T-helper 2 cell treated with Interferon-gamma antibody and Interleukin-4, amounts not matched to agents 5 μg/mL and 100 μg/mL, for 36 hours (primary cell): ENCODE data around the gene ARL4C.
"Not testable (repeated sequence)": the region's sequence is repeated elsewhere in the genome, so short reads cannot be mapped to it uniquely, and the experiment has no call there.

Source experiments
- DNase-seq: peaks from one replicate; pipeline ENCODE4 v3.0.0; 2021; ENCODE audit warnings: low spot score
- H3K27ac Mint-ChIP-seq: one replicate; pipeline ENCODE4 v1.8.0; 2021; ENCODE audit warnings: mild to moderate bottlenecking, mixed read lengths
- H3K27me3 Mint-ChIP-seq: one replicate; pipeline ENCODE4 v1.8.0; 2021; ENCODE audit warnings: low read depth, mixed read lengths
- H3K36me3 Mint-ChIP-seq: one replicate; pipeline ENCODE4 v1.8.0; 2021; ENCODE audit warnings: low read depth, mixed read lengths
- H3K4me1 Mint-ChIP-seq: one replicate; pipeline ENCODE4 v1.8.0; 2021; ENCODE audit warnings: low read depth, mixed read lengths
- H3K4me3 Mint-ChIP-seq: one replicate; pipeline ENCODE4 v1.8.0; 2022; ENCODE audit warnings: mild to moderate bottlenecking, moderate library complexity, mixed read lengths
- H3K9me3 Mint-ChIP-seq: one replicate; pipeline ENCODE4 v1.8.0; 2021; ENCODE audit warnings: mixed read lengths

Gene ARL4C

GRCh38 chr2:234474654-234475053 lies 22.2 kb downstream of the ARL4C start:
- peaks cover 38% of the 10 kb centered on the region for H3K4me1 Mint-ChIP-seq
- peaks cover 13% of the 10 kb centered on the region for H3K36me3 Mint-ChIP-seq
- H3K9me3 Mint-ChIP-seq, result peaks cover 6% of the 10 kb centered on the region
- no peaks in the 10 kb centered on the region for H3K27me3 Mint-ChIP-seq
- no peak overlapping the region for H3K4me3 Mint-ChIP-seq
- H3K27ac Mint-ChIP-seq, result peak overlapping the region; percentile 43
- DNase-seq, result no peak

GRCh38 chr2:234472155-234472554 lies 24.7 kb downstream of the ARL4C start:
- Mint-ChIP-seq H3K27ac (no peak overlapping the region), H3K9me3 (peaks cover 10% of the 10 kb centered on the region), H3K27me3 (no peaks in the 10 kb centered on the region), H3K36me3 (peaks cover 8% of the 10 kb centered on the region), H3K4me1 (peaks cover 30% of the 10 kb centered on the region), H3K4me3 (no peak overlapping the region)
- no peak for DNase-seq

GRCh38 chr2:234469972-234470371 lies 26.9 kb downstream of the ARL4C start:
- no peak overlapping the region for H3K4me3 Mint-ChIP-seq
- no peaks in the 10 kb centered on the region for H3K27me3 Mint-ChIP-seq
- H3K4me1 Mint-ChIP-seq, result peaks cover 23% of the 10 kb centered on the region
- no peak overlapping the region for H3K27ac Mint-ChIP-seq
- H3K9me3 Mint-ChIP-seq, result peaks cover 14% of the 10 kb centered on the region
- no peak for DNase-seq
- peaks cover 8% of the 10 kb centered on the region for H3K36me3 Mint-ChIP-seq

- H3K4me3 Mint-ChIP-seq, result no peak overlapping the region
- H3K4me1 Mint-ChIP-seq, result peaks cover 27% of the 10 kb centered on the region
- peaks cover 7% of the 10 kb centered on the region for H3K36me3 Mint-ChIP-seq
- DNase-seq, result no peak
- H3K9me3 Mint-ChIP-seq, result peaks cover 14% of the 10 kb centered on the region
- H3K27ac Mint-ChIP-seq, result no peak overlapping the region
- no peaks in the 10 kb centered on the region for H3K27me3 Mint-ChIP-seq
Observed at GRCh38 chr2:234469251-234469845, 27.5 kb downstream of the ARL4C start.

- DNase-seq, result no peak
- Mint-ChIP-seq H3K36me3 (peaks cover 4% of the 10 kb centered on the region), H3K27me3 (no peaks in the 10 kb centered on the region), H3K9me3 (peaks cover 8% of the 10 kb centered on the region), H3K4me1 (peaks cover 31% of the 10 kb centered on the region), H3K4me3 (no peak overlapping the region), H3K27ac (peak overlapping the region; percentile 5)
Observed at GRCh38 chr2:234468503-234468902, 28.4 kb downstream of the ARL4C start.

GRCh38 chr2:234467289-234467688 lies 29.6 kb downstream of the ARL4C start:
- Mint-ChIP-seq H3K4me3 (no peak overlapping the region), H3K27me3 (no peaks in the 10 kb centered on the region), H3K9me3 (peaks cover 8% of the 10 kb centered on the region), H3K4me1 (peaks cover 40% of the 10 kb centered on the region), H3K27ac (no peak overlapping the region), H3K36me3 (peaks cover 9% of the 10 kb centered on the region)
- DNase-seq, result no peak

GRCh38 chr2:234464291-234464645 lies 32.6 kb downstream of the ARL4C start:
- Mint-ChIP-seq H3K27ac (peak overlapping the region; percentile 95), H3K27me3 (no peaks in the 10 kb centered on the region), H3K4me1 (peaks cover 55% of the 10 kb centered on the region), H3K4me3 (peak overlapping the region; percentile 83), H3K9me3 (peaks cover 8% of the 10 kb centered on the region), H3K36me3 (peaks cover 18% of the 10 kb centered on the region)
- no peak for DNase-seq

- Mint-ChIP-seq H3K27me3 (no peaks in the 10 kb centered on the region), H3K4me3 (peak overlapping the region; percentile 83), H3K36me3 (peaks cover 18% of the 10 kb centered on the region), H3K4me1 (peaks cover 57% of the 10 kb centered on the region), H3K9me3 (peaks cover 8% of the 10 kb centered on the region), H3K27ac (peak overlapping the region; percentile 95)
- peak; percentile 74 for DNase-seq
Observed at GRCh38 chr2:234463626-234464290, 33.1 kb downstream of the ARL4C start.

- no peak for DNase-seq
- Mint-ChIP-seq H3K4me1 (peaks cover 64% of the 10 kb centered on the region), H3K4me3 (peak overlapping the region; percentile 57), H3K27me3 (no peaks in the 10 kb centered on the region), H3K9me3 (peaks cover 16% of the 10 kb centered on the region), H3K36me3 (peaks cover 31% of the 10 kb centered on the region), H3K27ac (peak overlapping the region; percentile 79)
Observed at GRCh38 chr2:234462218-234462992, 34.5 kb downstream of the ARL4C start.

GRCh38 chr2:234459401-234460009 lies 37.4 kb downstream of the ARL4C start:
- Mint-ChIP-seq H3K9me3 (peaks cover 11% of the 10 kb centered on the region), H3K27ac (peak overlapping the region; percentile 86), H3K36me3 (peaks cover 39% of the 10 kb centered on the region), H3K4me1 (peaks cover 72% of the 10 kb centered on the region), H3K27me3 (no peaks in the 10 kb centered on the region), H3K4me3 (peak overlapping the region; percentile 67)
- no peak for DNase-seq

- no peak overlapping the region for H3K27ac Mint-ChIP-seq
- H3K4me3 Mint-ChIP-seq, result no peak overlapping the region
- peaks cover 11% of the 10 kb centered on the region for H3K9me3 Mint-ChIP-seq
- no peak for DNase-seq
- no peaks in the 10 kb centered on the region for H3K27me3 Mint-ChIP-seq
- H3K4me1 Mint-ChIP-seq, result peaks cover 63% of the 10 kb centered on the region
- peaks cover 45% of the 10 kb centered on the region for H3K36me3 Mint-ChIP-seq
Observed at GRCh38 chr2:234458466-234458865, 38.4 kb downstream of the ARL4C start.

GRCh38 chr2:234457421-234457820 lies 39.5 kb downstream of the ARL4C start:
- H3K36me3 Mint-ChIP-seq, result peaks cover 51% of the 10 kb centered on the region

GRCh38 chr2:234455246-234455645 lies 41.6 kb downstream of the ARL4C start:
- Mint-ChIP-seq H3K4me1 (peaks cover 67% of the 10 kb centered on the region), H3K36me3 (peaks cover 63% of the 10 kb centered on the region), H3K27ac (peak overlapping the region; percentile 80), H3K4me3 (peak overlapping the region; percentile 82), H3K9me3 (peaks cover 11% of the 10 kb centered on the region)
- H3K27me3 Mint-ChIP-seq, DNase-seq: not testable (repeated sequence)

More at GRCh38 chr2:234457421-234457820, 39.5 kb downstream of the ARL4C start:
- DNase-seq, result no peak
- no peak overlapping the region for H3K27ac Mint-ChIP-seq
- H3K27me3 Mint-ChIP-seq, result no peaks in the 10 kb centered on the region
- peaks cover 11% of the 10 kb centered on the region for H3K9me3 Mint-ChIP-seq
- peaks cover 61% of the 10 kb centered on the region for H3K4me1 Mint-ChIP-seq
- H3K4me3 Mint-ChIP-seq, result no peak overlapping the region

GRCh38 chr2:234454433-234454832 lies 42.4 kb downstream of the ARL4C start:
- Mint-ChIP-seq H3K9me3 (peaks cover 11% of the 10 kb centered on the region), H3K4me1 (peaks cover 66% of the 10 kb centered on the region), H3K4me3 (peak overlapping the region; percentile 82), H3K27me3 (no peaks in the 10 kb centered on the region), H3K36me3 (peaks cover 68% of the 10 kb centered on the region), H3K27ac (peak overlapping the region; percentile 87)
- no peak for DNase-seq
